Measurements from ENCODE around the gene PRR12.

GRCh38 chr19:49614096-49614833, 23.3 kb downstream of the PRR12 start:
- TF ChIP-seq CTCF (IDR thresholded peaks at IDR 0.05) (no peak), POLR2A (IDR thresholded peaks at IDR 0.05) (no peak)
